Type B pancreatic cell (in vitro differentiated cells): ENCODE results near the gene ALDH1A2. TPM values are rescaled to one million over a fixed set of nuclear protein-coding genes. Genes with fewer than 3 reads are reported as not detected.

ENCODE experiments used
- DNase-seq: peaks from one replicate; pipeline ENCODE4 v3.0.0; 2021; ENCODE audit warnings: mixed read lengths; ENCODE audit not compliant: unreplicated experiment; ENCODE audit errors: extremely low spot score
- H3K27ac Mint-ChIP-seq: 2 replicates; pipeline ENCODE4 v1.8.0; 2021; ENCODE audit warnings: mild to moderate bottlenecking, mixed read lengths
- H3K27me3 Mint-ChIP-seq: 2 replicates; pipeline ENCODE4 v1.8.0; 2021; ENCODE audit warnings: mixed read lengths
- H3K36me3 Mint-ChIP-seq: 2 replicates; pipeline ENCODE4 v1.8.0; 2021; ENCODE audit warnings: mixed read lengths
- H3K4me1 Mint-ChIP-seq: one replicate; pipeline ENCODE4 v1.8.0; 2021; ENCODE audit warnings: mixed read lengths; ENCODE audit not compliant: unreplicated experiment
- H3K4me3 Mint-ChIP-seq: 2 replicates; pipeline ENCODE4 v1.8.0; 2021; ENCODE audit warnings: mild to moderate bottlenecking, mixed read lengths
- H3K9me3 Mint-ChIP-seq: 2 replicates; pipeline ENCODE4 v1.8.0; 2021; ENCODE audit warnings: mixed read lengths
- CTCF ChIP-seq: fragments of 200-600 bp; sonication (generic); conservative IDR thresholded peaks from 2 replicates; pipeline ENCODE4 v1.5.0; 2021; ENCODE audit warnings: antibody characterized with exemption, mild to moderate bottlenecking
- total RNA-seq: library from RNA; stranded (reverse); gene quantifications from 2 replicates; pipeline ENCODE4 v1.2.1, GENCODE V29; 2021; ENCODE audit warnings: low replicate concordance

ALDH1A2 gene
- total RNA-seq, 1 donor from 2014 or later = 38.3 TPM

GRCh38 chr15:58053315-58054153 is 12.0 kb downstream of the ALDH1A2 start:
- Mint-ChIP-seq H3K9me3 (no peaks in the 10 kb centered on the region), H3K27me3 (peaks cover 44% of the 10 kb centered on the region), H3K27ac (no peak overlapping the region), H3K4me3 (no peak overlapping the region), H3K36me3 (no peaks in the 10 kb centered on the region), H3K4me1 (peaks cover 4% of the 10 kb centered on the region)
- TF ChIP-seq CTCF = no peak
- DNase-seq = no peak

GRCh38 chr15:58052334-58052733 is 13.2 kb downstream of the ALDH1A2 start:
- H3K4me1 Mint-ChIP-seq = peaks cover 4% of the 10 kb centered on the region
- no peaks in the 10 kb centered on the region for H3K36me3 Mint-ChIP-seq
- no peaks in the 10 kb centered on the region for H3K9me3 Mint-ChIP-seq
- DNase-seq = no peak
- no peak overlapping the region for H3K4me3 Mint-ChIP-seq
- no peak for TF ChIP-seq CTCF
- H3K27me3 Mint-ChIP-seq = peaks cover 39% of the 10 kb centered on the region
- no peak overlapping the region for H3K27ac Mint-ChIP-seq

GRCh38 chr15:58049520-58050227 is 15.8 kb downstream of the ALDH1A2 start:
- H3K9me3 Mint-ChIP-seq = no peaks in the 10 kb centered on the region
- TF ChIP-seq CTCF = no peak
- no peak overlapping the region for H3K4me3 Mint-ChIP-seq
- no peak overlapping the region for H3K27ac Mint-ChIP-seq
- H3K4me1 Mint-ChIP-seq = peaks cover 4% of the 10 kb centered on the region
- H3K27me3 Mint-ChIP-seq = peaks cover 43% of the 10 kb centered on the region
- H3K36me3 Mint-ChIP-seq = no peaks in the 10 kb centered on the region
- no peak for DNase-seq

- no peak for DNase-seq
- Mint-ChIP-seq H3K9me3 (peaks cover 2% of the 10 kb centered on the region), H3K4me1 (peaks cover under 1% of the 10 kb centered on the region), H3K36me3 (no peaks in the 10 kb centered on the region), H3K27ac (no peak overlapping the region), H3K27me3 (peaks cover 43% of the 10 kb centered on the region), H3K4me3 (no peak overlapping the region)
- no peak for TF ChIP-seq CTCF
These were observed 17.2 kb downstream of the ALDH1A2 start for GRCh38 chr15:58048261-58048660.

- H3K27me3 Mint-ChIP-seq = peaks cover 46% of the 10 kb centered on the region
- no peaks in the 10 kb centered on the region for H3K36me3 Mint-ChIP-seq
- H3K27ac Mint-ChIP-seq = no peak overlapping the region
- H3K9me3 Mint-ChIP-seq = peaks cover 4% of the 10 kb centered on the region
- TF ChIP-seq CTCF = no peak
- H3K4me1 Mint-ChIP-seq = no peaks in the 10 kb centered on the region
- DNase-seq = no peak
- no peak overlapping the region for H3K4me3 Mint-ChIP-seq
These were observed 18.4 kb downstream of the ALDH1A2 start for GRCh38 chr15:58047149-58047548.
